ENCODE data around the gene DHRS2. TPM values are rescaled to one million over a fixed set of nuclear protein-coding genes. Genes with fewer than 3 reads are reported as not detected.

Gene DHRS2
- polyA plus RNA-seq, 2 donors: 0.14 TPM

- Histone ChIP-seq H3K9me3 (ENCODE audit: control insufficient read depth in 2 of 2, insufficient read depth in 1 of 2, low read depth in 1 of 2, low read length in 1 of 2) (peaks cover 0 to 2% of the 10 kb centered on the region in 2 donors), H3K27me3 (ENCODE audit: control insufficient read depth in 1 of 2, insufficient read depth in 2 of 2, low read length in 2 of 2) (peaks cover 0 to 3% of the 10 kb centered on the region in 2 donors), H3K4me1 (ENCODE audit: control insufficient read depth in 2 of 2, insufficient read depth in 2 of 2, low read length in 1 of 2) (no peaks in the 10 kb centered on the region), H3K36me3 (ENCODE audit: control insufficient read depth in 2 of 2, insufficient read depth in 2 of 2, low read length in 1 of 2) (no peaks in the 10 kb centered on the region), H3K27ac (ENCODE audit: low read depth in 2 of 2, low read length in 1 of 2) (no peak overlapping the region), H3K4me3 (ENCODE audit: low read depth in 1 of 2, low read length in 2 of 2) (no peak overlapping the region)
- 53 to 62% methylated on average over 6 of the region's 6 CpGs for WGBS, 2 donors
Observed at GRCh38 chr14:23621204-23621931, 14.8 kb upstream of the DHRS2 start.

DNA sequence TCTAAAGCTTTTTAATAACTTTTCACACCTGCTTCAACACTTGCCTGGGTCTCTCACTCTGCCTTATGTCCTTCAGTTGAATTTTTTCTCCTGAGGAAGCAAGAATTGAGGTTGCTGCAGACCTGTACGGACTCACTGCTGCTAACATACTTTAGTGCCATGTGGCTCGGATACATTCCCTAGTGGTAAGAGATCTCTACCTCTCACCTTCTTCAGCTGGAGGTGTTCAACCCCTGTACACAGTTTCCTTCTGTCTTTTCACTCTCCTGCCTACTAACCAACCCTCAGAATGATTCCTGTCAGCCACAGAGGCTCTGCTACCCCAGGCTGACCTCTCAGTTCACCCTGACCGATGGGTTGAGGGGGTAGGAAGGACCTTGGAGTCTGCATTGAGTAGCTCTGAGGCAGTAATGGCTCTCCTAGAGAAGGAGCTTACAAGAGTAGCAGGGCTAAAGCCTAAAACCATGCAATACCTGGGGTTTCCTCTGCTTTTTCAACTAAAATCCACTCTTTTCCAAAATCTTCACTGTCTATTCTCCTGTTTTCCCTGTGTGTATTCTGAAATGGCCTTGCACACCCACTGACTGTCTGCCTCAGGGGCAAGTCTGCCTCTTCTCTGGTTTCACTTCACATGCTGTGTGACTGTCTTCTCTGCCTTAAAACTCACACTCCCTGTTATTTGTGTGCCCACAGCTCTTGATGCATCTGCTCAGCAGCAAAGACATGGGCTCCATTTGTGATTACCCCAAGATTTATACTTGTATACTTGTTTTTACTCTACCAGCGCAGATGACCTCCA is 14.0 kb upstream of the DHRS2 start:
- Histone ChIP-seq H3K27ac (ENCODE audit: low read depth in 2 of 2, low read length in 1 of 2) (no peak overlapping the region), H3K27me3 (ENCODE audit: control insufficient read depth in 1 of 2, insufficient read depth in 2 of 2, low read length in 2 of 2) (peaks cover 0 to 3% of the 10 kb centered on the region in 2 donors), H3K9me3 (ENCODE audit: control insufficient read depth in 2 of 2, insufficient read depth in 1 of 2, low read depth in 1 of 2, low read length in 1 of 2) (peaks cover 0 to 2% of the 10 kb centered on the region in 2 donors), H3K4me3 (ENCODE audit: low read depth in 1 of 2, low read length in 2 of 2) (no peak overlapping the region), H3K4me1 (ENCODE audit: control insufficient read depth in 2 of 2, insufficient read depth in 2 of 2, low read length in 1 of 2) (no peaks in the 10 kb centered on the region), H3K36me3 (ENCODE audit: control insufficient read depth in 2 of 2, insufficient read depth in 2 of 2, low read length in 1 of 2) (no peaks in the 10 kb centered on the region)
- WGBS, 2 donors: 76 to 80% methylated on average over 4 of the region's 4 CpGs

DNA sequence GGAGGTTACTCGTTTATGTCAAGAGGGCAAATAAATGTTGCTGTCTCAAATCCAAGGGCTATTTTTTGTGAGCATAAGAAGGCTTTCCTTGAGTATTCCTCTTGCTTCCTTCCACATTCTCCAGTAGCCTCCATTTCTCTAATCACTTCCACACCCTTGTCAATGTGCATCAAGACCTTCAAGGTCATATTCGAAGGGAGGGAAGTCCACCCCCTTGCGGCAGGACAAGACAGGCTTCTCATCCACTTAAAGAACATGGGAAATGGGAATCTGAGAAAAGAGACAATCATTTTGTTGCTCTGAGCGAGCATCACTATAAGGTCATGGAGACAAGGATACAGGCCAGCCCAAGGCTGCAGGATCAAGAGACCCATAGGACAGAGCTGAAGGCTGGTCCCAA is 13.2 kb upstream of the DHRS2 start:
- Histone ChIP-seq H3K27ac (ENCODE audit: low read depth in 2 of 2, low read length in 1 of 2) (no peak overlapping the region), H3K9me3 (ENCODE audit: control insufficient read depth in 2 of 2, insufficient read depth in 1 of 2, low read depth in 1 of 2, low read length in 1 of 2) (peaks cover 0 to 2% of the 10 kb centered on the region in 2 donors), H3K36me3 (ENCODE audit: control insufficient read depth in 2 of 2, insufficient read depth in 2 of 2, low read length in 1 of 2) (no peaks in the 10 kb centered on the region), H3K4me3 (ENCODE audit: low read depth in 1 of 2, low read length in 2 of 2) (no peak overlapping the region), H3K4me1 (ENCODE audit: control insufficient read depth in 2 of 2, insufficient read depth in 2 of 2, low read length in 1 of 2) (no peaks in the 10 kb centered on the region), H3K27me3 (ENCODE audit: control insufficient read depth in 1 of 2, insufficient read depth in 2 of 2, low read length in 2 of 2) (peaks cover 0 to 3% of the 10 kb centered on the region in 2 donors)
- 83 to 86% methylated on average over 4 of the region's 4 CpGs for WGBS, 2 donors

- Histone ChIP-seq H3K4me3 (ENCODE audit: low read depth in 1 of 2, low read length in 2 of 2) (no peak overlapping the region), H3K27ac (ENCODE audit: low read depth in 2 of 2, low read length in 1 of 2) (no peak overlapping the region), H3K36me3 (ENCODE audit: control insufficient read depth in 2 of 2, insufficient read depth in 2 of 2, low read length in 1 of 2) (no peaks in the 10 kb centered on the region), H3K4me1 (ENCODE audit: control insufficient read depth in 2 of 2, insufficient read depth in 2 of 2, low read length in 1 of 2) (no peaks in the 10 kb centered on the region), H3K9me3 (ENCODE audit: control insufficient read depth in 2 of 2, insufficient read depth in 1 of 2, low read depth in 1 of 2, low read length in 1 of 2) (peaks cover 0 to 2% of the 10 kb centered on the region in 2 donors), H3K27me3 (ENCODE audit: control insufficient read depth in 1 of 2, insufficient read depth in 2 of 2, low read length in 2 of 2) (peaks cover 0 to 3% of the 10 kb centered on the region in 2 donors)
Observed at GRCh38 chr14:23623962-23624361, 12.2 kb upstream of the DHRS2 start.

GRCh38 chr14:23624830-23625404 is 11.2 kb upstream of the DHRS2 start:
- Histone ChIP-seq H3K4me3 (ENCODE audit: low read depth in 1 of 2, low read length in 2 of 2) (no peak overlapping the region), H3K27me3 (ENCODE audit: control insufficient read depth in 1 of 2, insufficient read depth in 2 of 2, low read length in 2 of 2) (peaks cover 0 to 3% of the 10 kb centered on the region in 2 donors), H3K4me1 (ENCODE audit: control insufficient read depth in 2 of 2, insufficient read depth in 2 of 2, low read length in 1 of 2) (no peaks in the 10 kb centered on the region), H3K36me3 (ENCODE audit: control insufficient read depth in 2 of 2, insufficient read depth in 2 of 2, low read length in 1 of 2) (no peaks in the 10 kb centered on the region), H3K27ac (ENCODE audit: low read depth in 2 of 2, low read length in 1 of 2) (no peak overlapping the region), H3K9me3 (ENCODE audit: control insufficient read depth in 2 of 2, insufficient read depth in 1 of 2, low read depth in 1 of 2, low read length in 1 of 2) (peaks cover 0 to 2% of the 10 kb centered on the region in 2 donors)
- 88 to 91% methylated on average over 3 of the region's 3 CpGs for WGBS, 2 donors

GRCh38 chr14:23626946-23627345 is 9.2 kb upstream of the DHRS2 start:
- Histone ChIP-seq H3K27me3 (ENCODE audit: control insufficient read depth in 1 of 2, insufficient read depth in 2 of 2, low read length in 2 of 2) (no peaks in the 10 kb centered on the region), H3K27ac (ENCODE audit: low read depth in 2 of 2, low read length in 1 of 2) (no peak overlapping the region), H3K4me3 (ENCODE audit: low read depth in 1 of 2, low read length in 2 of 2) (no peak overlapping the region), H3K9me3 (ENCODE audit: control insufficient read depth in 2 of 2, insufficient read depth in 1 of 2, low read depth in 1 of 2, low read length in 1 of 2) (peaks cover 0 to 2% of the 10 kb centered on the region in 2 donors), H3K4me1 (ENCODE audit: control insufficient read depth in 2 of 2, insufficient read depth in 2 of 2, low read length in 1 of 2) (no peaks in the 10 kb centered on the region), H3K36me3 (ENCODE audit: control insufficient read depth in 2 of 2, insufficient read depth in 2 of 2, low read length in 1 of 2) (no peaks in the 10 kb centered on the region)

DNA sequence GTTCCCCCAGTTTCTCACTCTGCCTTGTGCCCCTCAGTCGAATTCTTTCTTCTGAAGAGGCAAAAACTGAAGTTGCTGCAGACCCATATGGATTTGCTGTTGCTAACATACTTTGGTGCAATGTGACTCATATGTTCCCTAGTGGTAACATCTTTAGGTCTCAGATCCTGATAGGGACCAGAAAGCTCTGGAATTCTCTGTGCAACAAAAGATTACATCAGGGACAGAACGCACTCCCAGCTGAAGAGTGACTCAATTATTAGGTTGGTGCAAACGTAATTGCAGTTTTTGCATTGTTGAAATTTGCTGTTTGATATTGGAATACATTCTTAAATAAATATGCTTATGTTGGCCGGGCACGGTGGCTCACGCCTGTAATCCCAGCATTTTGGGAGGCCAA is 8.2 kb upstream of the DHRS2 start:
- Histone ChIP-seq H3K36me3 (ENCODE audit: control insufficient read depth in 2 of 2, insufficient read depth in 2 of 2, low read length in 1 of 2) (no peaks in the 10 kb centered on the region), H3K4me1 (ENCODE audit: control insufficient read depth in 2 of 2, insufficient read depth in 2 of 2, low read length in 1 of 2) (no peaks in the 10 kb centered on the region), H3K27ac (ENCODE audit: low read depth in 2 of 2, low read length in 1 of 2) (no peak overlapping the region), H3K4me3 (ENCODE audit: low read depth in 1 of 2, low read length in 2 of 2) (no peak overlapping the region), H3K27me3 (ENCODE audit: control insufficient read depth in 1 of 2, insufficient read depth in 2 of 2, low read length in 2 of 2) (no peaks in the 10 kb centered on the region), H3K9me3 (ENCODE audit: control insufficient read depth in 2 of 2, insufficient read depth in 1 of 2, low read depth in 1 of 2, low read length in 1 of 2) (peaks cover 0 to 2% of the 10 kb centered on the region in 2 donors)
- 80 to 86% methylated on average over 6 of the region's 6 CpGs for WGBS, 2 donors

DNA sequence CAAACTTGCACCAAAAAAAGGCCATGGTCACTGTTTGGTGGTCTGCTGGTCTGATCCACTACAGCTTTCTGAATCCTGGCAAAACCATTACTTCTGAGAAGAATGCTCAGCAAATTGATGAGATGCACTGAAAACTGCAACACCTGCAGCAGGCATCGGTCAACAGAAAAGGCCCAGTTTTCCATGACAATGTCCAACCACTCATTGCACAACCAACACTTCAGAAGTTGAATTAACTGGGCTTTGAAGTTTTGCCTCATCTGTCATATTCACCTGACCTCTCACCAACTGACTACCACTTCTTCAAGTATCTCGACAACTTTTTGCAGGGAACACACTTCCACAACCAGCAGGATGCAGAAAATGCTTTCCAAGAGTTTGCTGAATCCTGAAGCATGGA is 7.0 kb upstream of the DHRS2 start:
- no peaks in the 10 kb centered on the region for H3K4me1 ChIP-seq (ENCODE audit: control insufficient read depth in 2 of 2, insufficient read depth in 2 of 2, low read length in 1 of 2)
- no peak overlapping the region for H3K27ac ChIP-seq (ENCODE audit: low read depth in 2 of 2, low read length in 1 of 2)
- no peaks in the 10 kb centered on the region for H3K36me3 ChIP-seq (ENCODE audit: control insufficient read depth in 2 of 2, insufficient read depth in 2 of 2, low read length in 1 of 2)
- no peak overlapping the region for H3K4me3 ChIP-seq (ENCODE audit: low read depth in 1 of 2, low read length in 2 of 2)
- H3K9me3 ChIP-seq (ENCODE audit: control insufficient read depth in 2 of 2, insufficient read depth in 1 of 2, low read depth in 1 of 2, low read length in 1 of 2): no peaks in the 10 kb centered on the region
- no peaks in the 10 kb centered on the region for H3K27me3 ChIP-seq (ENCODE audit: control insufficient read depth in 1 of 2, insufficient read depth in 2 of 2, low read length in 2 of 2)
- 36 to 40% methylated on average over 2 of the region's 2 CpGs for WGBS, 2 donors

DNA sequence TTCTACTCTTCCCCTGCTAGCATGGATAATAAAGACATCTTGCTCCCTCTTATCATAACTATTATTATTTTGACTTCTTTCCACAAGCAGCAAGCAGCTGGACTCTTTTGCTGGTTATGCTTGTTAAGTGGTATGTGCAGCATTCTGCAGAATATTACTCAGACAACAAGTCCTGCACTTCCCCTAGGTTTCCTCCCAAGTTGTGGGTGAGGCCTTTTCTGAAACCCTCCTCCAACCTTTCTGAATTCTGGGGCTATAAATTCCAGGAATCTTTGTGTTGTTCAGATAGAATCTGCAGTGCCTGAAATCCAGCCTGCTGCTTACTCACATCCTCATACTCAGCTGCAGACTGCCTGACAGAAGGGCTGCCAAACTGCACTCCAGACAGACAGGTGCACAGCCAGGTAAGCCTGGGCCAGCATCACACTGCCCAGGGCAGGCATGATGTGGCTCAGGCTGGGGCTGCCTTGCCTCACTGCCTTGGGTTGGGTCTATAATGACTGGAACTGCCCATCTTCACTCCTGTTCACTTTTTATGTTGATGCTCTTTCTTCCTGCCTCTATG is 6.2 kb upstream of the DHRS2 start:
- no peaks in the 10 kb centered on the region for H3K9me3 ChIP-seq (ENCODE audit: control insufficient read depth in 2 of 2, insufficient read depth in 1 of 2, low read depth in 1 of 2, low read length in 1 of 2)
- no peaks in the 10 kb centered on the region for H3K36me3 ChIP-seq (ENCODE audit: control insufficient read depth in 2 of 2, insufficient read depth in 2 of 2, low read length in 1 of 2)
- no peak overlapping the region for H3K27ac ChIP-seq (ENCODE audit: low read depth in 2 of 2, low read length in 1 of 2)
- H3K27me3 ChIP-seq (ENCODE audit: control insufficient read depth in 1 of 2, insufficient read depth in 2 of 2, low read length in 2 of 2): no peaks in the 10 kb centered on the region
- H3K4me3 ChIP-seq (ENCODE audit: low read depth in 1 of 2, low read length in 2 of 2): no peak overlapping the region
- no peaks in the 10 kb centered on the region for H3K4me1 ChIP-seq (ENCODE audit: control insufficient read depth in 2 of 2, insufficient read depth in 2 of 2, low read length in 1 of 2)
